RWPE2 (cell line): ENCODE results near the gene OSGIN1.

ENCODE experiments used
- ATAC-seq: fragments of 200-7000 bp; cut with Tn5 transposase; 3 replicates; pipeline ENCODE4 v1.9.1; 2021; ENCODE audit warnings: low read depth
- DNase-seq: peaks from one replicate; pipeline ENCODE4 v3.0.0-alpha.2; 2020; ENCODE audit warnings: low spot score
- H3K27ac ChIP-seq: fragments of 450-650 bp; 2 replicates; pipeline ENCODE4 v1.5.1; 2017; ENCODE audit warnings: mild to moderate bottlenecking; ENCODE audit not compliant: poor library complexity, severe bottlenecking
- H3K27me3 ChIP-seq: fragments of 250-450 bp; sonication (Bioruptor Pico); 2 replicates; pipeline ENCODE4 v1.5.1; 2021; ENCODE audit warnings: mild to moderate bottlenecking, moderate library complexity; ENCODE audit not compliant: insufficient read depth, poor library complexity, severe bottlenecking
- H3K36me3 ChIP-seq: fragments of 250-450 bp; sonication (Bioruptor Pico); 2 replicates; pipeline ENCODE4 v1.5.1; 2020; ENCODE audit warnings: low read depth, mild to moderate bottlenecking, moderate library complexity
- H3K4me1 ChIP-seq: fragments of 250-450 bp; sonication (Bioruptor Pico); 2 replicates; pipeline ENCODE4 v1.5.1; 2021; ENCODE audit warnings: mild to moderate bottlenecking, moderate library complexity; ENCODE audit not compliant: insufficient read depth, poor library complexity, severe bottlenecking
- H3K4me3 ChIP-seq: fragments of 250-450 bp; sonication (Bioruptor Pico); 2 replicates; pipeline ENCODE4 v1.5.1; 2021; ENCODE audit warnings: mild to moderate bottlenecking, moderate library complexity; ENCODE audit not compliant: severe bottlenecking
- H3K9me3 ChIP-seq: fragments of 250-450 bp; sonication (Bioruptor Pico); 2 replicates; pipeline ENCODE4 v1.5.1; 2021; ENCODE audit warnings: mild to moderate bottlenecking, moderate library complexity; ENCODE audit not compliant: severe bottlenecking
- CTCF ChIP-seq: fragments of 450-650 bp; IDR thresholded peaks from one replicate; pipeline ENCODE4 v1.5.1; 2017; ENCODE audit warnings: mild to moderate bottlenecking, moderate library complexity; ENCODE audit not compliant: poor library complexity, severe bottlenecking

OSGIN1 gene

GRCh38 chr16:84003038-84003437 is 50.0 kb downstream of the OSGIN1 start:
- ATAC-seq (no peak), DNase-seq (no peak)
- Histone ChIP-seq H3K27ac (no peak overlapping the region), H3K36me3 (no peaks in the 10 kb centered on the region), H3K9me3 (no peaks in the 10 kb centered on the region), H3K4me3 (no peak overlapping the region), H3K27me3 (no peaks in the 10 kb centered on the region), H3K4me1 (no peaks in the 10 kb centered on the region)
- TF ChIP-seq CTCF: no peak

- H3K4me3 ChIP-seq: no peak overlapping the region
- no peaks in the 10 kb centered on the region for H3K9me3 ChIP-seq
- no peaks in the 10 kb centered on the region for H3K27me3 ChIP-seq
- ATAC-seq (no peak), DNase-seq (no peak)
- H3K27ac ChIP-seq: no peak overlapping the region
- no peaks in the 10 kb centered on the region for H3K36me3 ChIP-seq
- TF ChIP-seq CTCF: no peak
- no peaks in the 10 kb centered on the region for H3K4me1 ChIP-seq
These were observed 51.4 kb downstream of the OSGIN1 start for GRCh38 chr16:84004442-84004841.

GRCh38 chr16:84005391-84005790 is 52.4 kb downstream of the OSGIN1 start:
- H3K27ac ChIP-seq: no peak overlapping the region
- ATAC-seq (0 out of 3 replicates have a peak, but pooled peaks have one; percentile 26), DNase-seq (no peak)
- H3K27me3 ChIP-seq: no peaks in the 10 kb centered on the region
- no peak overlapping the region for H3K4me3 ChIP-seq
- no peaks in the 10 kb centered on the region for H3K36me3 ChIP-seq
- TF ChIP-seq CTCF: no peak
- H3K4me1 ChIP-seq: no peaks in the 10 kb centered on the region
- H3K9me3 ChIP-seq: no peaks in the 10 kb centered on the region

- TF ChIP-seq CTCF: no peak
- Histone ChIP-seq H3K27me3 (no peaks in the 10 kb centered on the region), H3K4me3 (no peak overlapping the region), H3K36me3 (no peaks in the 10 kb centered on the region), H3K27ac (no peak overlapping the region), H3K4me1 (no peaks in the 10 kb centered on the region), H3K9me3 (no peaks in the 10 kb centered on the region)
- ATAC-seq (no peak), DNase-seq (no peak)
These were observed 54.5 kb downstream of the OSGIN1 start for GRCh38 chr16:84007520-84007919.

- H3K4me1 ChIP-seq: no peaks in the 10 kb centered on the region
- H3K4me3 ChIP-seq: no peak overlapping the region
- H3K27me3 ChIP-seq: no peaks in the 10 kb centered on the region
- H3K36me3 ChIP-seq: no peaks in the 10 kb centered on the region
- DNase-seq (no peak), ATAC-seq (no peak)
- no peaks in the 10 kb centered on the region for H3K9me3 ChIP-seq
- no peak for TF ChIP-seq CTCF
- H3K27ac ChIP-seq: no peak overlapping the region
These were observed 54.9 kb downstream of the OSGIN1 start for GRCh38 chr16:84007965-84008364.
